ENCODE measurements around the gene PLIN3.
"Not testable (repeated sequence)": the region's sequence is repeated elsewhere in the genome, so short reads cannot be mapped to it uniquely, and the experiment has no call there.

Gene PLIN3

GRCh38 chr19:4877753-4878490 lies 10.5 kb upstream of the PLIN3 start:
- Histone ChIP-seq H3K4me3 (no peak overlapping the region), H3K36me3 (replicated peaks) (no peaks in the 10 kb centered on the region), H3K9me3 (no peaks in the 10 kb centered on the region), H3K4me1 (no peaks in the 10 kb centered on the region), H3K27me3 (ENCODE audit: low read depth) (no peaks in the 10 kb centered on the region)
- in situ Hi-C loops (cut with MboI; ENCODE audit: low sequenced_read_pairs), result no loop called here
- no peak for DNase-seq (ENCODE audit: low spot score in 2 of 2)

GRCh38 chr19:4873930-4874329 lies 6.5 kb upstream of the PLIN3 start:
- DNase-seq (ENCODE audit: low spot score in 2 of 2), result no peak
- in situ Hi-C loops (cut with MboI; ENCODE audit: low sequenced_read_pairs), result no loop called here
- no peaks in the 10 kb centered on the region for H3K36me3 ChIP-seq (replicated peaks)
- H3K9me3 ChIP-seq, result no peaks in the 10 kb centered on the region
- no peaks in the 10 kb centered on the region for H3K27me3 ChIP-seq (ENCODE audit: low read depth)
- no peaks in the 10 kb centered on the region for H3K4me1 ChIP-seq
- H3K4me3 ChIP-seq, result no peak overlapping the region

DNA sequence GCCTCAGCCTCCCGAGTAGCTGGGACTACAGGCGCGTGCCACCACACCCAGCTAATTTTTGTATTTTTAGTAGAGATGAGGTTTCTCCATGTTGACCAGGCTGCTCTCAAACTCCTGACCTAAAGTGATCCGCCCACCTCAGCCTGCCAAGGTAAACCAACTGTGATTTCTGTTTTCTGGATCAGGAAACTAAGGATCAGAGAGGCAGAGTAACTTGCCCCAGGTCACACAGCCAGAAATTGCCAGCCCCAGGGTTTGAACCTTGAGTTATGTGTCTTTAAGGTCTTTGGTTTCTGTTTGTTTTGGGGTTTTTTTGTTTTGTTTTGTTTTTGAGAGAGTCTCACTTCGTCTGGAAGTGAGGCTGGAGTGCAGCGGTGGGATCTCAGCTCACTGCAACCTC lies 4.2 kb upstream of the PLIN3 start:
- Histone ChIP-seq H3K36me3 (replicated peaks) (no peaks in the 10 kb centered on the region), H3K9me3 (no peaks in the 10 kb centered on the region), H3K27me3 (ENCODE audit: low read depth) (no peaks in the 10 kb centered on the region), H3K4me1 (peaks cover 1% of the 10 kb centered on the region; the same call in 1 of the 2 replicates), H3K4me3 (no peak overlapping the region)
- DNase-seq (ENCODE audit: low spot score in 2 of 2), result no peak
- in situ Hi-C loops (cut with MboI; ENCODE audit: low sequenced_read_pairs), result no loop called here

DNA sequence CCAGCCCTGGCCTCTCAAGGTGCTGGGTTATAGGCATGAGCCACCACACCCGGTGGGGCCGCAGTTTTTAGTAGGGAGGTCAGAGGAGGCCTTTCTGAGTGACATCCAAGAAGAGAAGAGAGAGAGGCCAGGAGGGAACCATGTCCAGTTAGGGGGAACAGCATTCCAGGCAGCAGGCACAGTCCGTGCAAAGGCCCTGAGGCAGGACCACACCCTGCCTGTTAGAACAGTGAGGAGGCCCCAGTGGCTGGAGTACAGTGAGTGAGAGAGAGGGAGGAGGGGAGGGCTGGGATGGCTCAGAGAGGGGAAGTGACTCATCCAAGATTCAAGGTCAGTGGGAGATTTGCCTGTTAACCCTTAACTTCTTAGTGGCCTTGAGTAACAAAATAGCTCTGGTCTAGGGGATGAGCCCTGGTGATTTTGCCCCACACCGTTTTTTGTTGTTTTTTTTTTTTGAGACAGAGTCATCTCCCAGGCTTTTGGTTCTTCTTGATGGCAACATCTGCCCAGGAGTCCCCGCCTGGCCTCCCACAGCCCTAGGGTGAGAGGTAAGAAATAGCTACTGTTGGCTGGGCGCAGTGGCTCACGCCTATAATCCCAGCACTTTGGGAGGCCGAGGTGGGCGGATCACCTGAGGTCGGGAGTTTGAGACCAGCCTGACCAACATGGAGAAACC lies 2.7 kb upstream of the PLIN3 start:
- DNase-seq (ENCODE audit: low spot score in 2 of 2), result peak; percentile 22 to 68
- in situ Hi-C loops (cut with MboI; ENCODE audit: low sequenced_read_pairs), result no loop called here
- Histone ChIP-seq H3K9me3 (no peaks in the 10 kb centered on the region), H3K27me3 (ENCODE audit: low read depth) (no peaks in the 10 kb centered on the region), H3K36me3 (replicated peaks) (no peaks in the 10 kb centered on the region), H3K4me1 (peaks cover 6% of the 10 kb centered on the region), H3K4me3 (no peak overlapping the region)

GRCh38 chr19:4868286-4868834 lies 893 bp upstream of the PLIN3 start:
- DNase-seq (ENCODE audit: low spot score in 2 of 2), result no peak
- in situ Hi-C loops (cut with MboI; ENCODE audit: low sequenced_read_pairs), result no loop called here
- Histone ChIP-seq H3K36me3 (replicated peaks) (no peaks in the 10 kb centered on the region), H3K4me3 (peak overlapping the region; percentile 65), H3K4me1 (peaks cover 6% of the 10 kb centered on the region), H3K27me3 (ENCODE audit: low read depth) (no peaks in the 10 kb centered on the region), H3K9me3 (no peaks in the 10 kb centered on the region)

DNA sequence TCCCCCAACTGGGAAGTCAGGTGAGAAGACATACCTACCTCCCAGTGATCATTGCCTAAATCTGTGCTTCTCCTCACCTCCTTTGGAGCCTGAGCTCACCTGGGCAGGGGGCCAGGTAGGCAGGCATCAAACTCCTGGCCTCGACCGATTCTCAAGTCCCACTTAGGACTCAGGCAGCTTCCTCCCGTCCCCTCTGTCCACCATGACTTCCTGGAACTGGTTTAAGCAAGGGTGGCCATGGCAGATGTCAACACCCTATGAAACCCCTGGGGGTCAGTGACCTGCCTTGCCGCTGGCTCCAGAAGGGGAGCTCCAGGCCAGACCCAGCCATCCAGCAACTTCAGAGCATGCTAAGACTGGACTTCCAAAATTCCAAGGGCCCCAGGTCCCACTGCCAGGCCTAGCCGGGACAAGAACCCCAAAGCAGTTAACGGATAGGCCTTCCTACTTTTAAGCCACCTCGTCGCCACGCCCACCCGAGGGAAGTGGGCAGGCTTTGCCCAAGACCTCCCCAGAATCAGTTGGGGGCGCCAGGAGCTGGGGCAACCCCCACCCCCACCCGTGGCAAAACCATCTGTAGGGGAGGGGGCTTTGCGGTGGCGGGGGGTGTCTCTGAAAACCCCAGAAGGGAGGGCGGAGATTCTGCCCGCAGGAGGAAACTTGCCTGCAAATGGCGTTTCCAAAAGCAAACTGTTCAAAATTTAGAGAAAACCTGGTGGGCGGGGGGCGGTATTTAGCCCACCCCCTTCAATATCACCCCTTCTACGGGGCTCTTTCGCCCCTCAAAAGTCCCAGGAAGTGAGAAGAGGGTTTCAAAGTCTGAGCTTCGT lies 657 bp downstream of the PLIN3 start:
- peak in 1 of 2 experiments; percentile 72 for DNase-seq (ENCODE audit: low spot score in 2 of 2)
- H3K27me3 ChIP-seq (ENCODE audit: low read depth), result no peaks in the 10 kb centered on the region
- H3K4me3 ChIP-seq, result peak overlapping the region; percentile 65
- in situ Hi-C loops (cut with MboI; ENCODE audit: low sequenced_read_pairs), result no loop called here
- no peaks in the 10 kb centered on the region for H3K9me3 ChIP-seq
- H3K36me3 ChIP-seq (replicated peaks), result peaks cover 4% of the 10 kb centered on the region
- H3K4me1 ChIP-seq, result peaks cover 6% of the 10 kb centered on the region

DNA sequence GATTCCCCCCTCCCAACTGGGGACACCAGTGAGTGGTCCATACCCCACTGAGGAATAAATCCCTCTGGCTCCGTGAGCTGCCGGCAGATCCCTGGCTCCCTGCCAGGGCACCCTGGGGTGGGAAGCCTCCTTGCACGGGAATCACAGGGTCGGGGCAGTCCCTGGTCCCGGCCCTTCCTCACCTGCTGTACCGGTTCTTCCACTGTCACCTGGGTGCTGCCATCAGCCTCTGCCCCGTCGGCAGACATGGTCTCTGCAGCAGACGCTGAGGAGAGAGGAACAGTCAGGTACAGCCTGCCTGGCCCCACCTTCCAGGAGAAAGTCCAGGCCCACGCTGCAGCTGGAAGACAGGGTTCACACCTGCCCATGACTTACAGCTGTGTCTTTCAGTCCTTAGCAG lies 6.3 kb downstream of the PLIN3 start:
- no peaks in the 10 kb centered on the region for H3K4me1 ChIP-seq
- DNase-seq (ENCODE audit: low spot score in 2 of 2), result no peak
- peaks cover 20% of the 10 kb centered on the region for H3K36me3 ChIP-seq (replicated peaks)

DNA sequence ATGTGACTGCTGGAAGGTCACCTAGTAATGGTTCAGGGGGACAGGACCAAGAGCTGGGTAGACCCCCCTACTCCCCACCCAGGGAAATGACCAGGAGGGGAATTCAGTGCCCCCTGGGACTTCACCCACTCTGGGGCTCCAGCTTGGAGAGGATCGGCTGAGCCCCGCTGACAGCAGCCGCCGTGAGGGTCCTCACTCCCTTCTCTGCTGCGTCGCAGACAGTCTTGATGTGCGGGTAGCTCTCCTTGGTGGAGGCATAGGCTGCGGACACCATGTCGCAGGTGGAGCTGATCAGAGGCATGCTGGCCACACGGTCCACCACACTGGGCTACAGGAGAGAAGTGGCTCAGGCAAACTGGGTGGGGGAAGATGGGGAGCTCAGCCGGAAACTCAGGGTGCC lies 7.8 kb downstream of the PLIN3 start:
- H3K9me3 ChIP-seq, result no peaks in the 10 kb centered on the region
- no peak overlapping the region for H3K4me3 ChIP-seq
- no peaks in the 10 kb centered on the region for H3K4me1 ChIP-seq
- no peak for DNase-seq (ENCODE audit: low spot score in 2 of 2)
- in situ Hi-C loops (cut with MboI; ENCODE audit: low sequenced_read_pairs), result no loop called here
- H3K36me3 ChIP-seq (replicated peaks), result peaks cover 20% of the 10 kb centered on the region
- no peaks in the 10 kb centered on the region for H3K27me3 ChIP-seq (ENCODE audit: low read depth)

More for the DNA sequence above, 6.3 kb downstream of the PLIN3 start:
- in situ Hi-C loops (cut with MboI; ENCODE audit: low sequenced_read_pairs), result no loop called here
- Histone ChIP-seq H3K9me3 (no peaks in the 10 kb centered on the region), H3K27me3 (ENCODE audit: low read depth) (no peaks in the 10 kb centered on the region), H3K4me3 (no peak overlapping the region)

DNA sequence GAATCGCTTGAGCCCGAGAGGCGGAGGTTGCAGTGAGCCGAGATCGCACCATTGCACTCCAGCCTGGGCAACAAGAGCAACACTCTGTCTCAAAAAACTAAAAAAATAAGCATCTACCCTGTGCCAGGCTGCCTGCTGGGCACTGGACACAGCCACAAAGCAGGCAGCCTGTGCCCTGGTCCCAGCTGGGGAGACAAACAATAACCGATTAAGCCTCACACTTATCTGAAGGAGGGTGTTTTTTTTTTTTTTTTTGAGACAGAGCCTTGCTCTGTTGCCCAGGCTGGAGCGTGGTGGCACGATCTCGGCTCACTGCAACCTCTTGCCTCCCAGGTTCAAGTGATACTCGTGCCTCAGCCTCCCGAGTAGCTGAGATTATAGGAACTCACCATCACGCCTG lies 11.0 kb downstream of the PLIN3 start:
- H3K36me3 ChIP-seq (replicated peaks), result peaks cover 20% of the 10 kb centered on the region
- DNase-seq (ENCODE audit: low spot score in 2 of 2); H3K9me3 ChIP-seq; H3K4me1 ChIP-seq; H3K27me3 ChIP-seq (ENCODE audit: low read depth); in situ Hi-C loops (cut with MboI; ENCODE audit: low sequenced_read_pairs); H3K4me3 ChIP-seq: not testable (repeated sequence)

DNA sequence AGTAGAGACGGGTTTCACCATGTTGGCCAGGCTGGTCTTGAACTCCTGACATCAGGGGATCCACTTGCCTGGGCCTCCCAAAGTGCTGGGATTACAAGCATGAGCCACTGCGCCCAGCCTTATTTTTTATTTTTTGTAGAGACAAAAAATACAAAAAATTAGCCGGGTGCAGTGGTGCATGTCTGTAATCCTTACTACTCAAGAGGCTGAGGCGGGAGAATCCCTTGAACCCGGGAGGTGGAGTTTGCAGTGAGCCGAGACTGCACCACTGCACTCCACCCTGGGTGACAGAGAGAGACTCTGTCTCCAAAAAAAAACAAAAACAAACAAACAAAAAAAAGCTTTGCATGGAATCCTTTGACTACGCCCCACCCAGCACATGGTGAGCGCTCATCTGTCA lies 14.0 kb downstream of the PLIN3 start:
- in situ Hi-C loops (cut with MboI; ENCODE audit: low sequenced_read_pairs); H3K9me3 ChIP-seq; H3K4me1 ChIP-seq; H3K4me3 ChIP-seq; H3K27me3 ChIP-seq (ENCODE audit: low read depth); DNase-seq (ENCODE audit: low spot score in 2 of 2): not testable (repeated sequence)
- peaks cover 18% of the 10 kb centered on the region for H3K36me3 ChIP-seq (replicated peaks)

DNA sequence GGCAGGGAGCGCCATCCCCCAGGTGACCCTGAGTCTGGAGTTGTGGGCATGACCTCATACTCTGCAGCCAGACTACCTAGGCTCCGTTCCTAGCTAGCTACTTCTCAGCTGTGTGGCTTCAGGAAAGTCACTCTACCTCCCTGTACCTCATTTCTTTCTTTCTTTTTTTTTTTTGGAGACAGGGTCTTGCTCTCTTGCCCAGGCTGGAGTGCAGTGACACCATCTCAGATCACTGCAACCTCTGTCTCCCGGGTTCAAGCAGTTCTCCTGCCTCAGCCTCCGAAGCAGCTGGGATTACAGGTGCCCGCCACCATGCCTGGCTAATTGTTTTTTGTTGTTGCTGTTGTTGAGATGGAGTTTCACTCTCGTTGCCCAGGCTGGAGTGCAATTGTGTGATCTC lies 15.0 kb downstream of the PLIN3 start:
- peaks cover 20% of the 10 kb centered on the region for H3K36me3 ChIP-seq (replicated peaks)
- no peaks in the 10 kb centered on the region for H3K4me1 ChIP-seq
- in situ Hi-C loops (cut with MboI; ENCODE audit: low sequenced_read_pairs), result no loop called here

GRCh38 chr19:4851551-4852290 lies 15.7 kb downstream of the PLIN3 start:
- in situ Hi-C loops (cut with MboI; ENCODE audit: low sequenced_read_pairs), result no loop called here
- H3K27me3 ChIP-seq (ENCODE audit: low read depth), result no peaks in the 10 kb centered on the region
- H3K36me3 ChIP-seq (replicated peaks), result peaks cover 22% of the 10 kb centered on the region
- no peak overlapping the region for H3K4me3 ChIP-seq
- H3K4me1 ChIP-seq, result no peaks in the 10 kb centered on the region
- peak; percentile 60 to 87 for DNase-seq (ENCODE audit: low spot score in 2 of 2)
- no peaks in the 10 kb centered on the region for H3K9me3 ChIP-seq

More for the DNA sequence above, 15.0 kb downstream of the PLIN3 start:
- no peak for DNase-seq (ENCODE audit: low spot score in 2 of 2)
- Histone ChIP-seq H3K9me3 (no peaks in the 10 kb centered on the region), H3K4me3 (no peak overlapping the region), H3K27me3 (ENCODE audit: low read depth) (no peaks in the 10 kb centered on the region)

DNA sequence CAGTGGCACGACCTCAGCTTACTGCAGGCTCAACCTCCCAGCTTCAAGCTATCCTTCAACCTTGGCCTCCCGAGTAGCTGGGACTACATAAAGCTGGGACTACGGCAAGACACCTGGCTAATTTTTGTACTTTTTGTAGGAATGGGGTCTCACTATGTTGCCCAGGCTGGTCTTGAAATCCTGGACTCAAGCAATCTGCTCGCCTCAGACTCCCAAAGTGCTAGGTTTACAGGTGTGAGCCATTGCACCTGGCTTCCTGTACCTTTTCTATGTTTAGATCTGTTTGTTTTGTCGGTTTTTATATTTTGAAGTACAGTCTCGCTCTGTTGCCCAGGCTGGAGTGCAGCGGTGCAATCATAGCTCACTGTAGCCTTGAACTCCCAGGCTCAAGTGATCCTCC lies 18.4 kb downstream of the PLIN3 start:
- peaks cover 43% of the 10 kb centered on the region for H3K36me3 ChIP-seq (replicated peaks)
- in situ Hi-C loops (cut with MboI; ENCODE audit: low sequenced_read_pairs), result no loop called here
- H3K9me3 ChIP-seq, result no peaks in the 10 kb centered on the region
- DNase-seq (ENCODE audit: low spot score in 2 of 2), result no peak
- H3K4me3 ChIP-seq, result no peak overlapping the region
- no peaks in the 10 kb centered on the region for H3K27me3 ChIP-seq (ENCODE audit: low read depth)
- no peaks in the 10 kb centered on the region for H3K4me1 ChIP-seq

Data from HAP-1 (cell line).